ENCODE measurements around the gene OR10P1. TPM values are rescaled to one million over a fixed set of nuclear protein-coding genes. Genes with fewer than 3 reads are reported as not detected.
"Not testable (repeated sequence)": the region's sequence is repeated elsewhere in the genome, so short reads cannot be mapped to it uniquely, and the experiment has no call there.

Gene OR10P1
- polyA plus RNA-seq, 4 donors = not detected

- peak overlapping the region in 1 of 3 donors; percentile 60 for H3K27ac ChIP-seq (ENCODE audit: low read depth in 1 of 3, low read length in 2 of 3)
Measured at GRCh38 chr12:55642267-55642666, 5.6 kb downstream of the OR10P1 start.

GRCh38 chr12:55642669-55643068 lies 6.0 kb downstream of the OR10P1 start:
- no peaks in the 10 kb centered on the region for H3K4me1 ChIP-seq (ENCODE audit: control insufficient read depth in 3 of 3, insufficient read depth in 2 of 3, low read depth in 1 of 3, low read length in 2 of 3)
- FAIRE-seq = no peak
- no peaks in the 10 kb centered on the region for H3K36me3 ChIP-seq (ENCODE audit: control insufficient read depth in 3 of 3, insufficient read depth in 2 of 3, low read depth in 1 of 3, low read length in 3 of 3)
- peak overlapping the region in 1 of 3 donors; percentile 60 for H3K27ac ChIP-seq (ENCODE audit: low read depth in 1 of 3, low read length in 2 of 3)
- H3K4me3 ChIP-seq (ENCODE audit: low read depth in 1 of 3, low read length in 3 of 3) = no peak overlapping the region
- peaks cover 0 to 2% of the 10 kb centered on the region in 2 donors for H3K9me3 ChIP-seq (ENCODE audit: control insufficient read depth in 2 of 2, insufficient read depth in 1 of 2, low read depth in 1 of 2, low read length in 1 of 2)
- 68 to 74% (median 72%) methylated on average over 7 of the region's 7 CpGs for WGBS, 3 donors
- peaks cover 0 to 2% (median 0%) of the 10 kb centered on the region in 3 donors for H3K27me3 ChIP-seq (ENCODE audit: control insufficient read depth in 3 of 3, insufficient read depth in 3 of 3, low read length in 3 of 3)
- DNase-seq = no peak

More at GRCh38 chr12:55642267-55642666, 5.6 kb downstream of the OR10P1 start:
- Histone ChIP-seq H3K36me3 (ENCODE audit: control insufficient read depth in 3 of 3, insufficient read depth in 2 of 3, low read depth in 1 of 3, low read length in 3 of 3) (no peaks in the 10 kb centered on the region), H3K9me3 (ENCODE audit: control insufficient read depth in 2 of 2, insufficient read depth in 1 of 2, low read depth in 1 of 2, low read length in 1 of 2) (peaks cover 0 to 2% of the 10 kb centered on the region in 2 donors), H3K4me1 (ENCODE audit: control insufficient read depth in 3 of 3, insufficient read depth in 2 of 3, low read depth in 1 of 3, low read length in 2 of 3) (no peaks in the 10 kb centered on the region), H3K27me3 (ENCODE audit: control insufficient read depth in 3 of 3, insufficient read depth in 3 of 3, low read length in 3 of 3) (peaks cover 0 to 2% (median 0%) of the 10 kb centered on the region in 3 donors), H3K4me3 (ENCODE audit: low read depth in 1 of 3, low read length in 3 of 3) (no peak overlapping the region)
- no peak for FAIRE-seq
- 42 to 86% (median 61%) methylated on average over 2 of the region's 2 CpGs for WGBS, 3 donors
- no peak for DNase-seq

- FAIRE-seq (no peak), DNase-seq (no peak)
- no peaks in the 10 kb centered on the region for H3K36me3 ChIP-seq (ENCODE audit: control insufficient read depth in 3 of 3, insufficient read depth in 2 of 3, low read depth in 1 of 3, low read length in 3 of 3)
- WGBS, 3 donors = 58 to 87% (median 68%) methylated on average over 1 of the region's 1 CpG
- no peak overlapping the region for H3K27ac ChIP-seq (ENCODE audit: low read depth in 1 of 3, low read length in 2 of 3)
- no peaks in the 10 kb centered on the region for H3K27me3 ChIP-seq (ENCODE audit: control insufficient read depth in 3 of 3, insufficient read depth in 3 of 3, low read length in 3 of 3)
- H3K4me3 ChIP-seq (ENCODE audit: low read depth in 1 of 3, low read length in 3 of 3) = no peak overlapping the region
- H3K4me1 ChIP-seq (ENCODE audit: control insufficient read depth in 3 of 3, insufficient read depth in 2 of 3, low read depth in 1 of 3, low read length in 2 of 3) = no peaks in the 10 kb centered on the region
- peaks cover 0 to 12% of the 10 kb centered on the region in 2 donors for H3K9me3 ChIP-seq (ENCODE audit: control insufficient read depth in 2 of 2, insufficient read depth in 1 of 2, low read depth in 1 of 2, low read length in 1 of 2)
Measured at GRCh38 chr12:55644591-55644990, 7.9 kb downstream of the OR10P1 start.

GRCh38 chr12:55647027-55647426 lies 10.3 kb downstream of the OR10P1 start:
- Histone ChIP-seq H3K9me3 (ENCODE audit: control insufficient read depth in 2 of 2, insufficient read depth in 1 of 2, low read depth in 1 of 2, low read length in 1 of 2) (peaks cover 0 to 24% of the 10 kb centered on the region in 2 donors), H3K36me3 (ENCODE audit: control insufficient read depth in 3 of 3, insufficient read depth in 2 of 3, low read depth in 1 of 3, low read length in 3 of 3) (no peaks in the 10 kb centered on the region), H3K4me3 (ENCODE audit: low read depth in 1 of 3, low read length in 3 of 3) (no peak overlapping the region), H3K4me1 (ENCODE audit: control insufficient read depth in 3 of 3, insufficient read depth in 2 of 3, low read depth in 1 of 3, low read length in 2 of 3) (peaks cover 0 to 22% (median 0%) of the 10 kb centered on the region in 3 donors), H3K27ac (ENCODE audit: low read depth in 1 of 3, low read length in 2 of 3) (peak overlapping the region in 2 of 3 donors; percentile 14 to 80), H3K27me3 (ENCODE audit: control insufficient read depth in 3 of 3, insufficient read depth in 3 of 3, low read length in 3 of 3) (no peaks in the 10 kb centered on the region)
- 93 to 98% (median 96%) methylated on average over 5 of the region's 5 CpGs for WGBS, 3 donors
- FAIRE-seq (no peak), DNase-seq (no peak)

- FAIRE-seq; H3K27me3 ChIP-seq (ENCODE audit: control insufficient read depth in 3 of 3, insufficient read depth in 3 of 3, low read length in 3 of 3); H3K36me3 ChIP-seq (ENCODE audit: control insufficient read depth in 3 of 3, insufficient read depth in 2 of 3, low read depth in 1 of 3, low read length in 3 of 3); H3K4me3 ChIP-seq (ENCODE audit: low read depth in 1 of 3, low read length in 3 of 3): not testable (repeated sequence)
- 8 to 39% (median 14%) methylated on average over 4 of the region's 4 CpGs for WGBS, 3 donors
- Histone ChIP-seq H3K27ac (ENCODE audit: low read depth in 1 of 3, low read length in 2 of 3) (peak overlapping the region; percentile 72 to 86 (median 84)), H3K9me3 (ENCODE audit: control insufficient read depth in 2 of 2, insufficient read depth in 1 of 2, low read depth in 1 of 2, low read length in 1 of 2) (peaks cover 0 to 29% of the 10 kb centered on the region in 2 donors), H3K4me1 (ENCODE audit: control insufficient read depth in 3 of 3, insufficient read depth in 2 of 3, low read depth in 1 of 3, low read length in 2 of 3) (peaks cover 0 to 28% (median 0%) of the 10 kb centered on the region in 3 donors)
- DNase-seq = peak; percentile 83 to 90
Measured at GRCh38 chr12:55650620-55651298, 14.1 kb downstream of the OR10P1 start.

- peak overlapping the region; percentile 72 to 86 (median 84) for H3K27ac ChIP-seq (ENCODE audit: low read depth in 1 of 3, low read length in 2 of 3)
- 11 to 50% (median 28%) methylated on average over 5 of the region's 5 CpGs for WGBS, 3 donors
- no peaks in the 10 kb centered on the region for H3K27me3 ChIP-seq (ENCODE audit: control insufficient read depth in 3 of 3, insufficient read depth in 3 of 3, low read length in 3 of 3)
- no peaks in the 10 kb centered on the region for H3K36me3 ChIP-seq (ENCODE audit: control insufficient read depth in 3 of 3, insufficient read depth in 2 of 3, low read depth in 1 of 3, low read length in 3 of 3)
- H3K4me1 ChIP-seq (ENCODE audit: control insufficient read depth in 3 of 3, insufficient read depth in 2 of 3, low read depth in 1 of 3, low read length in 2 of 3) = peaks cover 0 to 32% (median 0%) of the 10 kb centered on the region in 3 donors
- peaks cover 0 to 27% of the 10 kb centered on the region in 2 donors for H3K9me3 ChIP-seq (ENCODE audit: control insufficient read depth in 2 of 2, insufficient read depth in 1 of 2, low read depth in 1 of 2, low read length in 1 of 2)
- no peak overlapping the region for H3K4me3 ChIP-seq (ENCODE audit: low read depth in 1 of 3, low read length in 3 of 3)
- DNase-seq (peak in 1 of 2 donors; percentile 81), FAIRE-seq (no peak)
Measured at GRCh38 chr12:55651299-55651683, 14.6 kb downstream of the OR10P1 start.

GRCh38 chr12:55652352-55652751 lies 15.7 kb downstream of the OR10P1 start:
- FAIRE-seq (no peak), DNase-seq (no peak)
- Histone ChIP-seq H3K27ac (ENCODE audit: low read depth in 1 of 3, low read length in 2 of 3) (peak overlapping the region in 1 of 3 donors; percentile 32), H3K4me3 (ENCODE audit: low read depth in 1 of 3, low read length in 3 of 3) (no peak overlapping the region), H3K4me1 (ENCODE audit: control insufficient read depth in 3 of 3, insufficient read depth in 2 of 3, low read depth in 1 of 3, low read length in 2 of 3) (peaks cover 0 to 42% (median 0%) of the 10 kb centered on the region in 3 donors), H3K27me3 (ENCODE audit: control insufficient read depth in 3 of 3, insufficient read depth in 3 of 3, low read length in 3 of 3) (no peaks in the 10 kb centered on the region), H3K36me3 (ENCODE audit: control insufficient read depth in 3 of 3, insufficient read depth in 2 of 3, low read depth in 1 of 3, low read length in 3 of 3) (no peaks in the 10 kb centered on the region), H3K9me3 (ENCODE audit: control insufficient read depth in 2 of 2, insufficient read depth in 1 of 2, low read depth in 1 of 2, low read length in 1 of 2) (peaks cover 0 to 27% of the 10 kb centered on the region in 2 donors)
- 70 to 79% (median 71%) methylated on average over 3 of the region's 3 CpGs for WGBS, 3 donors

- no peak overlapping the region for H3K27ac ChIP-seq (ENCODE audit: low read depth in 1 of 3, low read length in 2 of 3)
- no peaks in the 10 kb centered on the region for H3K36me3 ChIP-seq (ENCODE audit: control insufficient read depth in 3 of 3, insufficient read depth in 2 of 3, low read depth in 1 of 3, low read length in 3 of 3)
- no peaks in the 10 kb centered on the region for H3K27me3 ChIP-seq (ENCODE audit: control insufficient read depth in 3 of 3, insufficient read depth in 3 of 3, low read length in 3 of 3)
- FAIRE-seq (no peak), DNase-seq (no peak)
- 39 to 58% (median 40%) methylated on average over 3 of the region's 3 CpGs for WGBS, 3 donors
- peaks cover 0 to 27% of the 10 kb centered on the region in 2 donors for H3K9me3 ChIP-seq (ENCODE audit: control insufficient read depth in 2 of 2, insufficient read depth in 1 of 2, low read depth in 1 of 2, low read length in 1 of 2)
- H3K4me1 ChIP-seq (ENCODE audit: control insufficient read depth in 3 of 3, insufficient read depth in 2 of 3, low read depth in 1 of 3, low read length in 2 of 3) = peaks cover 3 to 49% (median 3%) of the 10 kb centered on the region in 3 donors
- no peak overlapping the region for H3K4me3 ChIP-seq (ENCODE audit: low read depth in 1 of 3, low read length in 3 of 3)
Measured at GRCh38 chr12:55653031-55653430, 16.3 kb downstream of the OR10P1 start.

Measured in small intestine (tissue), 7 donors.